ENCODE data around the gene DAZAP1.

Gene DAZAP1

GRCh38 chr19:1373042-1373533 lies 34.3 kb upstream of the DAZAP1 start:
- H3K27ac ChIP-seq = no peak overlapping the region
- TF ChIP-seq ZFX (IDR thresholded peaks at IDR 0.05; ENCODE audit: borderline replicate concordance) (no peak), CTCF (IDR thresholded peaks at IDR 0.05) (no peak)

GRCh38 chr19:1373534-1374249 lies 33.7 kb upstream of the DAZAP1 start:
- TF ChIP-seq ZFX (IDR thresholded peaks at IDR 0.05; ENCODE audit: borderline replicate concordance) (no peak), CTCF (IDR thresholded peaks at IDR 0.05) (no peak)
- no peak overlapping the region for H3K27ac ChIP-seq

DNA sequence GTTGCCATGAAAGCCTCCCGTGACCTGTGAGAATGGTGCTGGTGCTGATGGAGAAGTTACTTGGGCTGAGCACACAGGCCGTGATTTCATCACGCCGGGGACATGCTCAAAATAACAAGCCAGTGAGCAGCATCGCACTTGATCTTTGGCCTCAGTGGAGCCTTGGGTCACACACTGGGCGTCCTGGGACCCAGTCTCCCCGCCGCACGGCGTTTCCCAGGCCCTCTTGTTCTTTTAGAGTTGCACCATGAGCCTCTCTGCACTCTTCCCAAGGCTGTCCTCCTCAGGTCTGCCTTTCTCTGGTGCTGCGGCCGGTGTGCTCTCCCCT lies 33.2 kb upstream of the DAZAP1 start:
- TF ChIP-seq ZFX (IDR thresholded peaks at IDR 0.05; ENCODE audit: borderline replicate concordance) (no peak), CTCF (IDR thresholded peaks at IDR 0.05) (no peak)
- H3K27ac ChIP-seq = no peak overlapping the region

GRCh38 chr19:1376415-1376805 lies 31.0 kb upstream of the DAZAP1 start:
- no peak overlapping the region for H3K27ac ChIP-seq
- TF ChIP-seq CTCF (IDR thresholded peaks at IDR 0.05) (no peak), ZFX (IDR thresholded peaks at IDR 0.05; ENCODE audit: borderline replicate concordance) (no peak)

DNA sequence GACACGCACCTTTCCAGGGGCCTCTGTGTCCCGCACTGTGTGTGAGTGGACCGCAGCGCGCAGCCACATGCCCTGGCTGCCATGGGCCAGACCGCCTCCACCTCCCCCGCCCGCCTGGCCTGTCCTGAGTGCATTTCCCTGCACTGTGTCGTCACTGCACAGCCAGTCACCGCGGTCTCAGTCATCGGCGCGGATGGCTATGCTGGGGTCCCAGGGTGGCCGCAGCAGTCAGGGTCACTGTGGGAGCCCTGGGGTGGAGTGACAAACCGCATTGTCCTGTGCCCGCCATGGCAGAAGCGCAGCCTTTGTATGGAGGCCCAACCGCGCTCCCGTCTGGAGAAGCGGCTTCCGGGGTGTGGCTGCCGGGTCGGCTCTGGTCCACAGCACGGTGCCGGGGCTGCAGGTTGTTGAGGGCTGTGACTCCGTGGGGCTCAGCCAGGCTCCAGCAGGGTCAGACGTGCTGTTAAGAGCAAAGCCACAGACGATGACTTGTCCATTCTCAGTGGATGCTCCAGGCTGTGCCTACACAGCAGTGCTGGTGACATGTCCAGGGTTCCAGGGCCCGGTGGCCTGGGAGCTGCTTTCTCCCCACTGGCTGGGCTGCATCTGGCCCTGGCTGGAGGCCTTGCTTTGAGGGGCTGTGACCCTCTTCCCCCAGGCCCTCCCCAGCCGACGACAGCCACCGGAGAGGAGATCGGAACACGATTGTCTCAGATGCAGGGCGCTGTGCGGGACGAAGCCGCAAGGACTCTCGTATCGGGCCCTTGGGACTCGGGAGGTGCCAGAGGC lies 30.0 kb upstream of the DAZAP1 start:
- H3K27ac ChIP-seq = no peak overlapping the region
- TF ChIP-seq CTCF (IDR thresholded peaks at IDR 0.05) = no peak
- TF ChIP-seq ZFX (IDR thresholded peaks at IDR 0.05; ENCODE audit: borderline replicate concordance) = no peak

DNA sequence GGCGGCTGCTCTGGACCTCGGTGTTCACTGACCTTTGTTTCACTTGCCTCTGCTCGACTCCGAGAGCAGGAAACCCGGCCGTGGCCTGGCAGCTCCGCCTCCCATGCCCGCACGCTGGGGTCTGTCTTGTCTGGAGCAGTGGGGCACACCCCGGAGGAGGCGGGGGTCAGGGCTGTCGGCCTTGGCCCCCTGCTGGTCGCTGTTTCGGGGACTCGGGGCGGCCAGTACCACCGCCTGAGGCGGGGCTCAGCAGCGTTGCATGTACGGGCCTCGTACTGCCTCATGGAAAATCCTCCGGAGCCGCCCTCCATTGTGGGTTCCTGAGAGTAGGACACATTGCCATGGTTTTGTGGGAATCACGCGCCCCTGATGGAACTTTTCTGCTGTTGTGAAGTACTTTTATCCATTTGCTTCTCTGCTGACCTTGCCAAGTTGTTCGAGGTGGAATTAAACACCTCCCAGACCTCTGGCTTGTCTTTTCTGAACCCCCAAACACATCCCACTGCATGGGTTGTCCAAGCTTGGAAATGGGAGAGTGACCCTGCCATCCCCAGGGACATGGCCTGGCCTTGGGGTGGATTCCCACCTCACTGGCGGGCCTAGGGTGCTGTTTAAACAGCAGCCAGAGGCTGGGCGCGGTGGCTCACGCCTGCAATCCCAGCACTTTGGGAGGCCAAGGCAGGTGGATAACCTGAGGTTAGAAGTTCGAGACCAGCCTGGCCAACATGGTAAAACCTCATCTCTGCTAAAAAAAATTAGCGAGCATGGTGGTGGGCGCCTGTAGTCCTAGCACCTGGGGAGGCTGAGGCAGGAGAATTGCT lies 29.2 kb upstream of the DAZAP1 start:
- H3K27ac ChIP-seq = no peak overlapping the region
- TF ChIP-seq CTCF (IDR thresholded peaks at IDR 0.05) (no peak), ZFX (IDR thresholded peaks at IDR 0.05; ENCODE audit: borderline replicate concordance) (no peak)

Data from 22Rv1 (cell line).